GM10266 (cell line): ENCODE results near the gene ARCN1.

Experiments used
- DNase-seq: peaks from one replicate; pipeline ENCODE4 v3.0.0; 2012; ENCODE audit errors: extremely low spot score
- CTCF ChIP-seq: IDR thresholded peaks from 2 replicates; pipeline ENCODE4 v1.5.1; 2012; ENCODE audit warnings: mild to moderate bottlenecking, low read depth; ENCODE audit not compliant: control insufficient read depth, insufficient read depth; ENCODE audit errors: missing control alignments

The ARCN1 gene

GRCh38 chr11:118634431-118635236 lies 62.4 kb downstream of the ARCN1 start:
- DNase-seq: no peak
- no peak for TF ChIP-seq CTCF

DNA sequence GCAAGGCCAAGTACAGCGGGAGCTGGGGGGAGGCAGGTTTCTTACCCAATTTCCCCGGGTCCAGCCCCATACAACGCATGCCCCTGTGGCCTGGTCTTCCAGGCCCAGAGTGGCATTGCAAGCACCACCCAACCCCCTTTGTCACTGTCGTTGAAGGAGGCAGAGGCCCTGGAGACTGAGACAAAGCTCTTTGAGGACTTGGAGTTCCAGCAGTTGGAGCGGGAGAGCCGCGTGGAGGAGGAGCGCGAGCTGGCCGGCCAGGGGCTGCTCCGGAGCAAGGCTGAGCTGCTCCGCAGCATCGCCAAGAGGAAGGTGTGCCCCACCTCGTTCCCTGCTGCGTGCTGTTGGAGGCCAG lies 63.0 kb downstream of the ARCN1 start:
- no peak for TF ChIP-seq CTCF
- no peak for DNase-seq

DNA sequence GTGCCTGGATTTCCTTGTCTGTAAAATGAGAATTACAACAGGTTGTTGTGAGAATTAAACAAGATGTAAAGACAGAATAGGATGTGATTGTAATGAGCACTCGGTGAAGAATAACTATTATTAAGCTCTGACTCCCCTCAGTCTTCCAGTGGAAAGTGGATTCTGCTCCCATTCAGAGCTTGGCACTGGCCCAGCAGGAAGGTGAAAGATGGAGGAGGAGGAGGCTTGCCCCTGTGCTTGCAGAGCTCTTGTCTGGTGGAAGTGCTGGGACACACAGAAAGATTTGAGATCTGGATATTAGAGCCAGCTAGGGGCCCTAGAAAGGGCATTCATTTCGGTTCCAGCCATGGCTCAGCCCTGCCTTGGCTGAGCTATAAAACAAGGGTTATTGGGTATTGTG lies 63.4 kb downstream of the ARCN1 start:
- TF ChIP-seq CTCF: no peak
- DNase-seq: no peak

DNA sequence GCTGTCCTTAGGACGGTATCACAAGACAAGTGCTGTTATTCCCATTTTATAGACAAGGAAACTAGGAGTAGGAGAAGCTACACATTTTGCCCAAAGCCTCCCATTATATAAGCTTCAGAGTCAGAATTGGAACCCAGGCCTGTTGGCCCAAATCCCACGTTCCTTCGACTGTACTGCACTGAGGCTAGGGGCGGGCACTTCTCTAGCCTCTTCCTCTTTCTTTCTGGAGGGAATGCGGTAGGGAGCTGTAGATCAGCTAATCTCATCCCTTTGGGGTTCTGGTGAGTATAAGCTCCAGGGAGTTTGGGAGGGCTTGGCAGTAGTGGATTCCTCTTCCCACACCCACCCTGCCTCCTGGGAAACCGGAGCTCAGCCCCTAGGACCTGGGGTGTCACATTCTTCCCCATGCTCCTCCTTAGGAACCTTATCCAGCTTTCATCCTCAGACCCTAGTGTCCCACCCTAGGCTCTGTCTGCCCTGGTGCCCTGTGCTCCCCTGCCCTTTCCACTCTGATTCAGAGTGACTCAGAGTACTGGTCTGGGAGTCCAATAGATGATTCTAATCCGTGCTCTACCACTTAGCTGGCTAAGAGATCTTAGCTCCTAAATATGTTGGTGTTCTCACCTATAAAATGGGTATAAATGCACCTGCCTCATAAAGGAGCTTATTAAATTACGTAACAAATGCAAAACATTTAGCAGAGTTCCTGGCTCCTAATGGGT lies 64.5 kb downstream of the ARCN1 start:
- no peak for TF ChIP-seq CTCF
- DNase-seq: no peak

DNA sequence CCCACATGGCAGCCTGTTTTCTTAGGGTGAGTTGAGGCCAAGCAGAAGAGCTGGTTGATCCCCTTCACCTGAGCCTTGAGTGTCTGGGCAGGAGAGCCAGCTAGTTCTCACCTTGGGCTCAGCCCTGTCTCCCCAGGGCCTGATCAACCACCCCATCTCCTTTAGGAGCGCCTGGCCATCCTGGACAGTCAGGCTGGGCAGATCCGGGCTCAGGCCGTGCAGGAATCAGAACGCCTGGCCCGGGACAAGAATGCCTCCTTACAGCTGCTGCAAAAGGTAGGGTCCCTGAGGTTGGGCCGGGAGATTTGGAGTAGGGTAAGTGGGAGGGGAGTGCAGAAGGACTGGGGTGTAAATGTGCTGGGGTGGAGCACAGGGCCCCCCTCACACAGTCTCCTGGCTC lies 66.5 kb downstream of the ARCN1 start:
- no peak for DNase-seq
- no peak for TF ChIP-seq CTCF

DNA sequence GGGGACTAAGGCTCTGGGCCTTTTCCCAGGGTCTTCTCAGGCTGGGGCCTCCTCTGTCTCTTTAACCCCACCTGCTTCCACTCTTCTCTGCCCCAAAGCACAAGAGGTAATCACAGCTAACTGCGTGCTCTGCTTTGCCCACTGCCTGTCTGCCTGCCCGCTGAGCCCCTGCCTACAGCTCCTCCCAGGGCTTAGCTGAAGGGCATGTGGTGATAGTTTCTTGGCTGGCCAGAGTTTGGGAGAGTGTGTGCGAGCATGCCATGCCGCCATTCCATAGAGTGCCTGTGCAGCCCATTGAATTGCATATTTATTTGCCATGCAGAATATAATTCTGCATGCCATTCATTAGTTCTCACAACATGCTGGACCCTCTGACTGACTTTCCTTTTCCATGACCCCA lies 67.7 kb downstream of the ARCN1 start:
- DNase-seq: no peak
- TF ChIP-seq CTCF: no peak

DNA sequence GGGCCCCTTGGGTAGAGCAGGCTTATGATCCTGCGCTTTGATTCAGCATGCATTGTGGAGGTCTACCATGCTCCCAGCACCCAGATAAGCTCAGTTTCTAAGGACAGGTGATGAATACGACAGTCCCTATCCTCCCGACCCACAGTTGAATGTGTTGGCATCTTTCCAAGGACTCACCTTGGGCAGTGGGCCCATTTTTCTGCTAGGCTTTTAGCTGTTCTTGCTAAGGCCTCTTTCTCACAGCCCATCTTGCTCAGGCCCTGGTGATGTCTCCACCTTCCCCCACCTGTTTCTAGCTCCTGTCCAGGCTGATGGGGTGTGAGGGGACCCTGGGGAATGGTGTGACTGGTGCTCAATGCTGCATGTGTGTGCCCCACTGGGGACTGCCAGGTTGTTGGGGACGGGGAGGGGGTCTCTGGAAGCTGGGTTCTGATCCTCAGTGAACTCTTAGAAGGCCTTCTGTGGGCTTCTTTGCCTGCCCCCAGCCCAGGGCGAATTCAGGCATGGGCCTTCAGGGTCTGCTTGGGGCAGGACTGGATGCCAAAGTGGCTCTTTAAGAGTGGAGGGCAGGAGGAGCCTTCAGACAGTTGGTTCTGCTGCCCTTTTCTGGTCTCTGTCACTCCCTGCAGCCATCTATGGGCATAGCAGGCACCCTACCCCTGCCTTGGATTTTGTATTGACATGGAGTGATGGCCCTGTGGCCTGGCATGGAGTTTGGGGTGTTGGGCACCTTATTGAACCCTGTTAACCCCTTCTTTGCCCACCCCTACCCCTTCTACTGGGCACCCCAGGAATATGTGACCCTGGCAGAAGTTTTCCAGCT lies 68.3 kb downstream of the ARCN1 start:
- no peak for DNase-seq

More for the DNA sequence above, 68.3 kb downstream of the ARCN1 start:
- TF ChIP-seq CTCF: no peak
